ENCODE measurements around the gene CENPO. TPM values are rescaled to one million over a fixed set of nuclear protein-coding genes. Genes with fewer than 3 reads are reported as not detected.
A peak's percentile ranks its signal among the peaks of the same experiment; 100 is the strongest.

The CENPO gene
- total RNA-seq, 2 donors from 2014 or later: 3.5 to 6.5 TPM

GRCh38 chr2:24855022-24855622 is 61.9 kb downstream of the CENPO start:
- H3K4me3 Mint-ChIP-seq: peak overlapping the region; percentile 7
- no peaks in the 10 kb centered on the region for H3K9me3 ChIP-seq (ENCODE audit: control insufficient read depth, low read length, poor library complexity, severe bottlenecking)
- H3K27me3 Mint-ChIP-seq: no peaks in the 10 kb centered on the region
- H3K36me3 Mint-ChIP-seq (ENCODE audit: low read depth): no peaks in the 10 kb centered on the region
- H3K4me1 Mint-ChIP-seq: peaks cover 4% of the 10 kb centered on the region
- H3K27ac Mint-ChIP-seq: no peak overlapping the region
- ATAC-seq (no peak), DNase-seq (no peak)

DNA sequence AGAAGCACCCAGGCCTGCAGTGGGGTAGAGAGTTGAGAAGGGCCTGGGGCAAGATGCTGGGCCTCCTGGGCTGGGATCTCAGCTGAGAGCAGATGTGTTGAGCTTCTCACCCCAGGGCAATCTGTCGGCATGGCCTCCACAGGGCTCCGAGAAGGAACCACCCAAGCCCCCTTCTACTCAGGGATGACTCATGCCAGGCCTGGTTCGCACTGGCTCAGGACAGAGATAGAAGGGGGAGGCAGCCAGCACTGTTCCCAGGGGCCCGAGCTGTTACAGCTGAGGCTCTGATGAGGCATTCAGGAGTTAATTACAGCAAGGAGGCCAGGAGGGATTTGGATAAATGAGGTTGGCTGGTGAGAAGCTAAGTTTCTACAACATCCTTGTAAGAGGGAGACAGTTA is 62.5 kb downstream of the CENPO start:
- ATAC-seq: no peak
- Mint-ChIP-seq H3K4me1 (peaks cover 4% of the 10 kb centered on the region), H3K4me3 (no peak overlapping the region), H3K27ac (no peak overlapping the region), H3K27me3 (no peaks in the 10 kb centered on the region), H3K36me3 (ENCODE audit: low read depth) (no peaks in the 10 kb centered on the region)
- H3K9me3 ChIP-seq (ENCODE audit: control insufficient read depth, low read length, poor library complexity, severe bottlenecking): no peaks in the 10 kb centered on the region
- no peak for DNase-seq

DNA sequence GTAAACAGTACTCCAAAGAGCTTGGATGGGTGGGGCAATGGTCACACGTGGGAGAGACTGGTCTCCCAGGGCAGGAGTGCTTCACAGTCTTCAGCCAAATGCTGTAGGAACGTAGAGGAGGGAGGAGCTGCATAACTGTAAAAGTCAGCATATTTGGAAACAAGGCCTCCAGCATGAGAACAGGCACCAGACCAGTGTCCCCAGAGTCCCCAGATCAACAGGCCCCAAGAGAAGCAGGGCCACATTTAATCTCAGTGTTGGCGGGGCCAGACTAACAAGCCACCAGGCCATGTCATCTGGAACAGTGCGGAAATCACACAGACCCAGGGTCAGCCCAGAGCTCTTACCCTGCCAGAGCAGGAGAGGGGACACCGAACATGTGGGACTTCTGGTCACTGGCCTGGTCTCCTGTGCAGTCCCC is 63.6 kb downstream of the CENPO start:
- DNase-seq (no peak), ATAC-seq (no peak)
- Mint-ChIP-seq H3K27me3 (no peaks in the 10 kb centered on the region), H3K27ac (no peak overlapping the region), H3K4me1 (peaks cover 4% of the 10 kb centered on the region), H3K4me3 (no peak overlapping the region), H3K36me3 (ENCODE audit: low read depth) (no peaks in the 10 kb centered on the region)
- H3K9me3 ChIP-seq (ENCODE audit: control insufficient read depth, low read length, poor library complexity, severe bottlenecking): no peaks in the 10 kb centered on the region

GRCh38 chr2:24857746-24858145 is 64.5 kb downstream of the CENPO start:
- Mint-ChIP-seq H3K27me3 (no peaks in the 10 kb centered on the region), H3K4me1 (peaks cover 4% of the 10 kb centered on the region), H3K27ac (no peak overlapping the region), H3K4me3 (no peak overlapping the region), H3K36me3 (ENCODE audit: low read depth) (no peaks in the 10 kb centered on the region)
- no peaks in the 10 kb centered on the region for H3K9me3 ChIP-seq (ENCODE audit: control insufficient read depth, low read length, poor library complexity, severe bottlenecking)
- ATAC-seq (no peak), DNase-seq (no peak)

GRCh38 chr2:24858996-24859395 is 65.8 kb downstream of the CENPO start:
- Mint-ChIP-seq H3K4me1 (peaks cover 4% of the 10 kb centered on the region), H3K27me3 (no peaks in the 10 kb centered on the region), H3K4me3 (no peak overlapping the region), H3K27ac (peak overlapping the region; percentile 39), H3K36me3 (ENCODE audit: low read depth) (no peaks in the 10 kb centered on the region)
- no peaks in the 10 kb centered on the region for H3K9me3 ChIP-seq (ENCODE audit: control insufficient read depth, low read length, poor library complexity, severe bottlenecking)
- DNase-seq (no peak), ATAC-seq (no peak)

GRCh38 chr2:24859968-24860600 is 66.9 kb downstream of the CENPO start:
- Mint-ChIP-seq H3K27me3 (no peaks in the 10 kb centered on the region), H3K4me3 (no peak overlapping the region), H3K36me3 (ENCODE audit: low read depth) (no peaks in the 10 kb centered on the region), H3K27ac (no peak overlapping the region), H3K4me1 (peaks cover 4% of the 10 kb centered on the region)
- no peaks in the 10 kb centered on the region for H3K9me3 ChIP-seq (ENCODE audit: control insufficient read depth, low read length, poor library complexity, severe bottlenecking)
- DNase-seq (no peak), ATAC-seq (no peak)

GRCh38 chr2:24860631-24861030 is 67.4 kb downstream of the CENPO start:
- no peak for DNase-seq
- no peaks in the 10 kb centered on the region for H3K9me3 ChIP-seq (ENCODE audit: control insufficient read depth, low read length, poor library complexity, severe bottlenecking)
- H3K27ac Mint-ChIP-seq: no peak overlapping the region
- no peak for ATAC-seq
- no peaks in the 10 kb centered on the region for H3K36me3 Mint-ChIP-seq (ENCODE audit: low read depth)
- no peak overlapping the region for H3K4me3 Mint-ChIP-seq
- H3K27me3 Mint-ChIP-seq: no peaks in the 10 kb centered on the region
- H3K4me1 Mint-ChIP-seq: peaks cover 6% of the 10 kb centered on the region

DNA sequence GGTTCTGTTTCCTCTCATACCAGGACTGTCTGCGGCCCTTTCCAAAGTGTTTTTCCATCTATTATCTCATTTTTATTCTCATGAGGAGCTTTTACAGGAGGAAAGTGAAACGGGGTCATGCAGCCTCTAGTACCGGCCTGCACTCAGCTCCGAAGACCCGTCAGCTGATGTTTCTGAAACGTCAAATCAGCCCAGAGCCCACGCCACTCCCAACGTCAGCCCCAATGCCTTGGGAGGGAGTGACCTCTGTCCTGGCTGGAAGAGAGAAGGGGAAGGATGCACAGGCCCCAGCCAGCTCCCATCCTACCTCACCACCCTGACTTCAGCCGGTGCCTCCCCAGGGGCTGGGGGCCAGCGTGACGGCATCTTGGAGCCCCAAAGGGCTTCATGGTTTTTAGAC is 68.3 kb downstream of the CENPO start:
- H3K36me3 Mint-ChIP-seq (ENCODE audit: low read depth): no peaks in the 10 kb centered on the region
- H3K4me1 Mint-ChIP-seq: peaks cover 6% of the 10 kb centered on the region
- no peak overlapping the region for H3K27ac Mint-ChIP-seq
- no peak overlapping the region for H3K4me3 Mint-ChIP-seq
- DNase-seq (no peak), ATAC-seq (no peak)
- H3K27me3 Mint-ChIP-seq: no peaks in the 10 kb centered on the region
- H3K9me3 ChIP-seq (ENCODE audit: control insufficient read depth, low read length, poor library complexity, severe bottlenecking): no peaks in the 10 kb centered on the region

GRCh38 chr2:24863641-24864040 is 70.4 kb downstream of the CENPO start:
- H3K27ac Mint-ChIP-seq: no peak overlapping the region
- no peak for DNase-seq
- peaks cover 13% of the 10 kb centered on the region for H3K4me1 Mint-ChIP-seq
- no peak for ATAC-seq
- H3K27me3 Mint-ChIP-seq: no peaks in the 10 kb centered on the region
- H3K36me3 Mint-ChIP-seq (ENCODE audit: low read depth): peaks cover 4% of the 10 kb centered on the region
- no peaks in the 10 kb centered on the region for H3K9me3 ChIP-seq (ENCODE audit: control insufficient read depth, low read length, poor library complexity, severe bottlenecking)
- H3K4me3 Mint-ChIP-seq: no peak overlapping the region

DNA sequence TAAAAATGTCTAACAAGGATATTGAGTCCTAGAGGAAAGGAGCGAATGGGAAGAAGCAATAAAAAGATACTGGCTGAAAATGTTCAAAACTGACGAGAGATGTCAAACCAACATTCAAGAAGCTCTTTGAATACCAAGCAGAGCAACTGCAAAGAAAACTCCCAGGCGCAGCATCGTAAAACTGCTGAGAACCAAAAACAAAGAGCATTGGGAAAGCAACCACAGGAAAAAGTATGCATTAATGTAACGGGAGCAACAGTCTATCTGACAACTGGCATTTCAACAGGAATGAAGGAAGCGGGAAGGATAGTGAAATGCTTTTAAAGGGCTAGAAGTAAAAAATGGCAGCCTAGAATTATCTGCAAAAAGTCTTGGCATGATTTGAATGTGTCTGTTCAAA is 73.7 kb downstream of the CENPO start:
- no peak overlapping the region for H3K27ac Mint-ChIP-seq
- peaks cover 15% of the 10 kb centered on the region for H3K4me1 Mint-ChIP-seq
- H3K4me3 Mint-ChIP-seq: no peak overlapping the region
- H3K36me3 Mint-ChIP-seq (ENCODE audit: low read depth): peaks cover 8% of the 10 kb centered on the region
- no peaks in the 10 kb centered on the region for H3K9me3 ChIP-seq (ENCODE audit: control insufficient read depth, low read length, poor library complexity, severe bottlenecking)
- no peak for ATAC-seq
- DNase-seq: no peak
- H3K27me3 Mint-ChIP-seq: no peaks in the 10 kb centered on the region

- H3K36me3 Mint-ChIP-seq (ENCODE audit: low read depth): peaks cover 8% of the 10 kb centered on the region
- ATAC-seq (no peak), DNase-seq (no peak)
- H3K4me1 Mint-ChIP-seq: peaks cover 15% of the 10 kb centered on the region
- no peak overlapping the region for H3K4me3 Mint-ChIP-seq
- no peak overlapping the region for H3K27ac Mint-ChIP-seq
- no peaks in the 10 kb centered on the region for H3K9me3 ChIP-seq (ENCODE audit: control insufficient read depth, low read length, poor library complexity, severe bottlenecking)
- no peaks in the 10 kb centered on the region for H3K27me3 Mint-ChIP-seq
Observed at GRCh38 chr2:24870440-24870839, 77.2 kb downstream of the CENPO start.

- peaks cover 9% of the 10 kb centered on the region for H3K4me1 Mint-ChIP-seq
- ATAC-seq (no peak), DNase-seq (no peak)
- no peak overlapping the region for H3K4me3 Mint-ChIP-seq
- peaks cover 8% of the 10 kb centered on the region for H3K36me3 Mint-ChIP-seq (ENCODE audit: low read depth)
- no peaks in the 10 kb centered on the region for H3K27me3 Mint-ChIP-seq
- H3K9me3 ChIP-seq (ENCODE audit: control insufficient read depth, low read length, poor library complexity, severe bottlenecking): no peaks in the 10 kb centered on the region
- no peak overlapping the region for H3K27ac Mint-ChIP-seq
Observed at GRCh38 chr2:24870891-24871705, 77.9 kb downstream of the CENPO start.

GRCh38 chr2:24871852-24872333 is 78.7 kb downstream of the CENPO start:
- ATAC-seq (no peak), DNase-seq (no peak)
- H3K4me1 Mint-ChIP-seq: peaks cover 6% of the 10 kb centered on the region
- peaks cover 5% of the 10 kb centered on the region for H3K36me3 Mint-ChIP-seq (ENCODE audit: low read depth)
- H3K27ac Mint-ChIP-seq: no peak overlapping the region
- H3K27me3 Mint-ChIP-seq: no peaks in the 10 kb centered on the region
- H3K4me3 Mint-ChIP-seq: no peak overlapping the region
- no peaks in the 10 kb centered on the region for H3K9me3 ChIP-seq (ENCODE audit: control insufficient read depth, low read length, poor library complexity, severe bottlenecking)
